Neural cell (in vitro differentiated cells): ENCODE data around the gene LGALS4. TPM values are rescaled to one million over a fixed set of nuclear protein-coding genes. Genes with fewer than 3 reads are reported as not detected.

ENCODE experiments used
- H2AFZ ChIP-seq: fragments of 200-600, 300-800 bp; sonication (generic), shearing (Covaris generic); 2 replicates; pipeline ENCODE4 v1.6.0; 2014; ENCODE audit warnings: low read depth, mild to moderate bottlenecking, antibody characterized with exemption, low read length, moderate library complexity
- H3F3A ChIP-seq: fragments of 200-600 bp; shearing (Covaris generic); 2 replicates; pipeline ENCODE4 v1.6.1; 2016; ENCODE audit warnings: mild to moderate bottlenecking, moderate library complexity, mixed read lengths, antibody characterized with exemption, low read length; ENCODE audit not compliant: insufficient read depth, poor library complexity, severe bottlenecking
- H3K27ac ChIP-seq: fragments of 200-600, 300-800 bp; sonication (generic), shearing (Covaris generic); 2 replicates; pipeline ENCODE4 v1.5.1; 2014; ENCODE audit warnings: mild to moderate bottlenecking, low read length, moderate library complexity
- H3K27me3 ChIP-seq: fragments of 300-800, 200-600 bp; sonication (generic), shearing (Covaris generic); 2 replicates; pipeline ENCODE4 v1.6.0; 2014; ENCODE audit warnings: mild to moderate bottlenecking, low read depth, low read length, moderate library complexity; ENCODE audit not compliant: insufficient read depth
- H3K36me3 ChIP-seq: fragments of 300-800, 200-600 bp; sonication (generic), shearing (Covaris generic); 2 replicates; pipeline ENCODE4 v1.5.1; 2014; ENCODE audit warnings: mild to moderate bottlenecking, antibody characterized with exemption, low read length, moderate library complexity; ENCODE audit not compliant: insufficient read depth
- H3K4me2 ChIP-seq: fragments of 300-800, 200-600 bp; sonication (generic), shearing (Covaris generic); 2 replicates; pipeline ENCODE4 v1.6.0; 2014; ENCODE audit warnings: mild to moderate bottlenecking, low read length
- H3K4me3 ChIP-seq: fragments of 300-800, 200-600 bp; sonication (generic), shearing (Covaris generic); 2 replicates; pipeline ENCODE4 v1.5.1; 2014; ENCODE audit warnings: mild to moderate bottlenecking, low read length, moderate library complexity
- H3K79me2 ChIP-seq: fragments of 200-600 bp; shearing (Covaris generic); replicated peaks from 2 replicates; pipeline ENCODE4 v1.6.0; 2014; ENCODE audit warnings: mild to moderate bottlenecking, low read length, moderate library complexity; ENCODE audit not compliant: insufficient read depth
- H3K9ac ChIP-seq: fragments of 300-800, 200-600 bp; sonication (generic), shearing (Covaris generic); 2 replicates; pipeline ENCODE4 v1.6.1; 2016; ENCODE audit warnings: mild to moderate bottlenecking, low read length, mixed read lengths
- H3K9me2 ChIP-seq: fragments of 200-600 bp; shearing (Covaris generic); 2 replicates; pipeline ENCODE4 v1.6.1; 2016; ENCODE audit warnings: mild to moderate bottlenecking, low read length, mixed read lengths; ENCODE audit not compliant: insufficient read depth
- H3K9me3 ChIP-seq: fragments of 200-600, 300-800 bp; sonication (generic), shearing (Covaris generic); 2 replicates; pipeline ENCODE4 v1.6.1; 2016; ENCODE audit warnings: mild to moderate bottlenecking, mixed run types, low read length, moderate library complexity, mixed read lengths
- H4K20me1 ChIP-seq: fragments of 200-600 bp; shearing (Covaris generic); 2 replicates; pipeline ENCODE4 v1.6.1; 2016; ENCODE audit warnings: mild to moderate bottlenecking, mixed run types; ENCODE audit not compliant: insufficient read depth
- CTCF ChIP-seq: fragments of 450-650 bp; IDR thresholded peaks from 2 replicates; pipeline ENCODE4 v1.5.1; 2014; ENCODE audit warnings: antibody characterized with exemption, mild to moderate bottlenecking, moderate library complexity; ENCODE audit not compliant: poor library complexity, severe bottlenecking
- EP300 ChIP-seq: fragments of 450-650 bp; conservative IDR thresholded peaks from 2 replicates; pipeline ENCODE4 v1.6.1; 2014; ENCODE audit warnings: antibody characterized with exemption, mild to moderate bottlenecking, moderate library complexity; ENCODE audit not compliant: poor library complexity, severe bottlenecking
- EZH2 ChIP-seq: fragments of 200-600, 300-800 bp; shearing (Covaris generic), sonication (generic); IDR thresholded peaks from 2 replicates; pipeline ENCODE4 v1.6.1; 2014; ENCODE audit warnings: antibody characterized with exemption, low read length, borderline replicate concordance, mild to moderate bottlenecking; ENCODE audit not compliant: insufficient read depth, poor library complexity, severe bottlenecking
- MXI1 ChIP-seq: fragments of 450-650 bp; conservative IDR thresholded peaks from 2 replicates; pipeline ENCODE4 v1.6.1; 2014; ENCODE audit warnings: antibody characterized with exemption, mild to moderate bottlenecking; ENCODE audit not compliant: poor library complexity, severe bottlenecking
- POLR2AphosphoS5 ChIP-seq: IDR thresholded peaks from 2 replicates; pipeline ENCODE4 v1.6.1; 2012
- RAD21 ChIP-seq: fragments of 450-650 bp; conservative IDR thresholded peaks from 2 replicates; pipeline ENCODE4 v1.6.1; 2014; ENCODE audit warnings: antibody characterized with exemption, mild to moderate bottlenecking, moderate library complexity
- REST ChIP-seq: IDR thresholded peaks from 2 replicates; pipeline ENCODE4 v1.6.1; 2012; ENCODE audit warnings: borderline replicate concordance
- SMC3 ChIP-seq: fragments of 450-650 bp; conservative IDR thresholded peaks from 2 replicates; pipeline ENCODE4 v1.6.1; 2014; ENCODE audit warnings: antibody characterized with exemption, mild to moderate bottlenecking, moderate library complexity; ENCODE audit not compliant: poor library complexity
- TAF1 ChIP-seq: IDR thresholded peaks from 2 replicates; pipeline ENCODE4 v1.6.1; 2012; ENCODE audit warnings: low read depth
- polyA plus RNA-seq: library from polyadenylated mRNA; depleted of rRNA; stranded (reverse); fragments of >200 nt; gene quantifications from 2 replicates; pipeline ENCODE4 v1.2.3, GENCODE V29; 2014

LGALS4 gene
- polyA plus RNA-seq, 1 donor from 2014 or later: 1.3 TPM

DNA sequence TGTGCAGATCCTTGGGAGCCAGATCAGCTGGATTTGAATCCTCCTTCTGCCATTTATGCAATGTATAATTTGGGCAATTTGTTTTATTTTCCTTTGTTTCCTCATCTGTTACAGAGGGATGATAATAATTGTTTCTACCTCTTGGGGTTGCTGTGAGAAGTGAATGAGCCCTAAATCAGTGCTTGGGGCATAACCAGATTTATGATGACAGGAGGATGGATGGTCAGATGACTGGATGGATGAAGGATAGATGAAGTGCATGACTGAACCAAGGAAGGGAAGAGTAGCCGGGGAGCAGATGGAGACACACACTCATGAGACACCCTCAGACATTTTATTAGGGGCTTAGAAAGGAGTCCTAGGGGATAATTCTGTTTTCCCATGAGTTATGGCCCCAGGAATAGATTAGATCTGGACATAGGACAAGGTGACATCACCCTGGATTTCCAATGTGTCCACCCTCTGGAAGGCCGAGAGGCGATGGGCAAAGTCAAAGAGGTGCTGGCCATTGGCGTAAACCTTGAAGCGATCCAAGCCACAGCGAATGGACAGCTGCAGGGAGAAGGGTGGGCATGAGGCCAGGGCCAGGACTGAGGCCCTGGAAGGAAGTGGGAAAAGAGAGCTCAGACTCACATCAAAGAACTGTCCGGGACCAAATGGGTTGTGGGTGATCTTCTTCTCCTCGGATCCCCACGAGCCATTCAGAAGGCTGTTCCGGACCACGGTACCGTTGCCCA is 11.2 kb downstream of the LGALS4 start:
- no peak overlapping the region for H3K27ac ChIP-seq
- no peak overlapping the region for H3K9ac ChIP-seq
- no peaks in the 10 kb centered on the region for H3K9me2 ChIP-seq
- no peak overlapping the region for H2AFZ ChIP-seq
- no peaks in the 10 kb centered on the region for H3K79me2 ChIP-seq
- no peak overlapping the region for H3K4me2 ChIP-seq
- TF ChIP-seq RAD21: no peak
- TF ChIP-seq EZH2: no peak
- TF ChIP-seq SMC3: no peak
- TF ChIP-seq TAF1: no peak
- TF ChIP-seq MXI1: no peak
- no peak for TF ChIP-seq POLR2AphosphoS5
- no peak for TF ChIP-seq REST
- TF ChIP-seq EP300: no peak
- no peak for TF ChIP-seq CTCF
- no peak overlapping the region for H3K4me3 ChIP-seq
- no peaks in the 10 kb centered on the region for H4K20me1 ChIP-seq
- no peaks in the 10 kb centered on the region for H3K36me3 ChIP-seq
- no peaks in the 10 kb centered on the region for H3F3A ChIP-seq
- H3K9me3 ChIP-seq: no peaks in the 10 kb centered on the region
- no peaks in the 10 kb centered on the region for H3K27me3 ChIP-seq

GRCh38 chr19:38800577-38801347 is 12.0 kb downstream of the LGALS4 start:
- Histone ChIP-seq H3K36me3 (no peaks in the 10 kb centered on the region), H3K4me2 (no peak overlapping the region)

More at GRCh38 chr19:38800577-38801347, 12.0 kb downstream of the LGALS4 start:
- no peaks in the 10 kb centered on the region for H3K9me3 ChIP-seq
- H3K79me2 ChIP-seq: no peaks in the 10 kb centered on the region
- H4K20me1 ChIP-seq: no peaks in the 10 kb centered on the region
- H3K27me3 ChIP-seq: no peaks in the 10 kb centered on the region
- H2AFZ ChIP-seq: no peak overlapping the region
- H3F3A ChIP-seq: no peaks in the 10 kb centered on the region
- H3K9ac ChIP-seq: no peak overlapping the region
- no peak for TF ChIP-seq REST
- TF ChIP-seq EZH2: no peak
- TF ChIP-seq POLR2AphosphoS5: no peak
- TF ChIP-seq TAF1: no peak
- TF ChIP-seq SMC3: no peak
- no peak for TF ChIP-seq MXI1
- no peak for TF ChIP-seq EP300
- no peak for TF ChIP-seq CTCF
- TF ChIP-seq RAD21: no peak
- H3K9me2 ChIP-seq: no peaks in the 10 kb centered on the region
- H3K4me3 ChIP-seq: no peak overlapping the region
- no peak overlapping the region for H3K27ac ChIP-seq
